Measurements from ENCODE around the gene GJC3. TPM values are rescaled to one million over a fixed set of nuclear protein-coding genes. Genes with fewer than 3 reads are reported as not detected.

Gene GJC3
- total RNA-seq, 1 experiment from 2014 or later: not detected

DNA sequence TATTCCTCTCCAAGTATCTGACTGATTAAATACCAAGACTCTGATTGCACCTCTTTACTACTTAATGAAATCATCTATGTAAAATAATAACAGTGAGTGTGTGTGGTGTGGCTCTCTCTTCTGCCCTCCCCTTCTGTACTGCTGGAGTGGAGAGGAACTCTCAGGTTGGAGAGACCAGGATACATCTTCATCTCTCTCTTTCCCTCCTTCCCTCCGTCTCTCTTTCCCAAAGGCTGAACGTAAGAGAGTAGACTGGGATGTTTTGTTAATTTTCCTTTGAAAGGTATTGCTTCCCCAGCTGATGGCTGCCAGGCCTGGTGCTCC lies 272 bp upstream of the GJC3 start:
- intact Hi-C loops (cut with micrococcal nuclease; ENCODE audit: unreplicated experiment): loop anchor here (2.0 to 5.0 kb wide), 2 partner anchors 49 to 63 kb away; no protein-coding TSS in a partner anchor
- CTCF ChIA-PET: interaction anchor here (0.9 to 1.4 kb wide), 4 partner anchors 10 to 64 kb away, joined by 3 to 4 read pairs (median 4); partner anchors contain the start of genes AZGP1 and TRIM4
- peak overlapping the region; percentile 67 for H3K4me3 Mint-ChIP-seq (ENCODE audit: low read depth, unreplicated experiment)

DNA sequence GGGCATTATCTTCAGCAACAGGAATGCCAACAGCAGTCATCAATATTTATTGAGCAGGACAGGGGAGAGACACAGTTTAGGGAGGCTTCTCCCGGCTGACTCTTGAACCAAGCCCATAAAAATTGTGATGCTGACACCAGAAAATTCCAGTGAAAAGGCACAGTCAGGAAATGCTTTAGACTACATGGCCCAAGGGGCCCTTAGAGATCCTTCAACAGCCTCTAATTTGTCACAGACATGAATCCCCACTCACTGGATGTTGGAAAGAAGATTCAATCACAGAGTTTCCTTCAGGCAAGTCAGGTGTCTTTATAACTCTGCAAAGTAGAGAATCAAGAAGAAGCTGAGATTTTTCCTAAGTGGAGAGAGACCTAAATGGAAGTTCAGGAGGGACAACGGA lies 1.2 kb downstream of the GJC3 start:
- Mint-ChIP-seq H3K36me3 (ENCODE audit: insufficient read depth, unreplicated experiment) (peaks cover 4% of the 10 kb centered on the region), H3K9me3 (ENCODE audit: low read depth, unreplicated experiment) (no peaks in the 10 kb centered on the region), H3K4me1 (ENCODE audit: low read depth, unreplicated experiment) (peaks cover 6% of the 10 kb centered on the region), H3K27me3 (ENCODE audit: unreplicated experiment) (peaks cover 41% of the 10 kb centered on the region), H3K4me3 (ENCODE audit: low read depth, unreplicated experiment) (peak overlapping the region; percentile 67), H3K27ac (ENCODE audit: unreplicated experiment) (peak overlapping the region; percentile 35)
- TF ChIP-seq, protein P1, sequence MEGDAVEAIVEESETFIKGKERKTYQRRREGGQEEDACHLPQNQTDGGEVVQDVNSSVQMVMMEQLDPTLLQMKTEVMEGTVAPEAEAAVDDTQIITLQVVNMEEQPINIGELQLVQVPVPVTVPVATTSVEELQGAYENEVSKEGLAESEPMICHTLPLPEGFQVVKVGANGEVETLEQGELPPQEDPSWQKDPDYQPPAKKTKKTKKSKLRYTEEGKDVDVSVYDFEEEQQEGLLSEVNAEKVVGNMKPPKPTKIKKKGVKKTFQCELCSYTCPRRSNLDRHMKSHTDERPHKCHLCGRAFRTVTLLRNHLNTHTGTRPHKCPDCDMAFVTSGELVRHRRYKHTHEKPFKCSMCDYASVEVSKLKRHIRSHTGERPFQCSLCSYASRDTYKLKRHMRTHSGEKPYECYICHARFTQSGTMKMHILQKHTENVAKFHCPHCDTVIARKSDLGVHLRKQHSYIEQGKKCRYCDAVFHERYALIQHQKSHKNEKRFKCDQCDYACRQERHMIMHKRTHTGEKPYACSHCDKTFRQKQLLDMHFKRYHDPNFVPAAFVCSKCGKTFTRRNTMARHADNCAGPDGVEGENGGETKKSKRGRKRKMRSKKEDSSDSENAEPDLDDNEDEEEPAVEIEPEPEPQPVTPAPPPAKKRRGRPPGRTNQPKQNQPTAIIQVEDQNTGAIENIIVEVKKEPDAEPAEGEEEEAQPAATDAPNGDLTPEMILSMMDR (IDR thresholded peaks at IDR 0.05; ENCODE audit: unreplicated experiment): no peak
- CTCF ChIA-PET: no interaction called here
- no peak for DNase-seq
- intact Hi-C loops (cut with micrococcal nuclease; ENCODE audit: unreplicated experiment): loop anchor here (2.0 to 5.0 kb wide), 2 partner anchors 51 to 64 kb away; no protein-coding TSS in a partner anchor
- BruUV-seq (replicated peaks): no TSS peak

More for the DNA sequence above, 272 bp upstream of the GJC3 start:
- Mint-ChIP-seq H3K27me3 (ENCODE audit: unreplicated experiment) (peaks cover 56% of the 10 kb centered on the region), H3K27ac (ENCODE audit: unreplicated experiment) (no peak overlapping the region), H3K4me1 (ENCODE audit: low read depth, unreplicated experiment) (peaks cover 6% of the 10 kb centered on the region), H3K9me3 (ENCODE audit: low read depth, unreplicated experiment) (no peaks in the 10 kb centered on the region), H3K36me3 (ENCODE audit: insufficient read depth, unreplicated experiment) (peaks cover 4% of the 10 kb centered on the region)
- TF ChIP-seq, protein P1 (IDR thresholded peaks at IDR 0.05; ENCODE audit: unreplicated experiment): no peak
- BruUV-seq (replicated peaks): no TSS peak
- DNase-seq: no peak

DNA sequence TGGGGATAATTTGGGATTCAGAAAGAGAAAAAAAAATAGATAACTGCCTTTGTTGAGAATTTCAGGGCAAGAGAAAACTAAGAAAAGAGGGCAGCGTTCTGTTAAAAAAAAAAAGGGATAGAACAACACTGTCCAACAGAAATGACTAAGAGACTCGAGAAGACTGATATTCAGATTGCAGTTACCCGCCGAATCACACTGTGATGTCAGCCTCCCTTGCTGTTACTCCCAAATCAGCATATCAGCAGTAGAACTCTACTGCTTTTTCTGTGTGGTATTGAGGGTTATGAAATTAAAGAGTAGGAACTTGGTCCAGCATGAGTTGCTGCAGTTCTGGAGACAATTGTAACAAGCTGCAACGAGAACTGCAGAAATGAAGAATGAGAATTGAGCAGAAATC lies 1.9 kb downstream of the GJC3 start:
- peaks cover 4% of the 10 kb centered on the region for H3K36me3 Mint-ChIP-seq (ENCODE audit: insufficient read depth, unreplicated experiment)
- peaks cover 36% of the 10 kb centered on the region for H3K27me3 Mint-ChIP-seq (ENCODE audit: unreplicated experiment)
- intact Hi-C loops (cut with micrococcal nuclease; ENCODE audit: unreplicated experiment): loop anchor here (5.0 kb wide), 1 partner anchor 65 kb away; no protein-coding TSS in a partner anchor
- no peak overlapping the region for H3K4me3 Mint-ChIP-seq (ENCODE audit: low read depth, unreplicated experiment)
- H3K4me1 Mint-ChIP-seq (ENCODE audit: low read depth, unreplicated experiment): peaks cover 6% of the 10 kb centered on the region
- no peak overlapping the region for H3K27ac Mint-ChIP-seq (ENCODE audit: unreplicated experiment)
- TF ChIP-seq, protein P1 (IDR thresholded peaks at IDR 0.05; ENCODE audit: unreplicated experiment): no peak
- CTCF ChIA-PET: no interaction called here
- H3K9me3 Mint-ChIP-seq (ENCODE audit: low read depth, unreplicated experiment): no peaks in the 10 kb centered on the region
- no peak for DNase-seq
- BruUV-seq (replicated peaks): no TSS peak

DNA sequence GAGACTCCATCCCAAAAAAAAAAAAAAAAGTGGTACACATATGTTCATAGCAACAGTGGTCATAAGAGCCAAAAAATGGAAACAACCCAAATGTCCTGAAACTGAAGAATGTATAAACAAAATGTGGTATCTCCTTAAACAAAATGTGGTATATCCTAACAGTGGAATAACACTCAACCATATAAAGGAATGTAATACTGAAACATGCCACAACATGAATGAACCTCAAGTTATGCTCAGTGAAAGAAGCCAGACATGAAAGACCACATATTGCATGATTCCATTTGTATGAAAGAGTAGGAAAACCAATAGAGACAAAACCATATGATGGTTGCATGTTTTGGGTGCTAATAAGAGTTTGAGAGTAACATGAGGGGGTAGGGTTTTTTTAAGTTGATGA lies 3.1 kb downstream of the GJC3 start:
- Mint-ChIP-seq H3K4me1 (ENCODE audit: low read depth, unreplicated experiment) (peaks cover 6% of the 10 kb centered on the region), H3K4me3 (ENCODE audit: low read depth, unreplicated experiment) (no peak overlapping the region), H3K27me3 (ENCODE audit: unreplicated experiment) (peaks cover 36% of the 10 kb centered on the region), H3K9me3 (ENCODE audit: low read depth, unreplicated experiment) (no peaks in the 10 kb centered on the region), H3K27ac (ENCODE audit: unreplicated experiment) (no peak overlapping the region), H3K36me3 (ENCODE audit: insufficient read depth, unreplicated experiment) (peaks cover 4% of the 10 kb centered on the region)
- no peak for DNase-seq
- CTCF ChIA-PET: no interaction called here
- no TSS peak for BruUV-seq (replicated peaks)
- intact Hi-C loops (cut with micrococcal nuclease; ENCODE audit: unreplicated experiment): loop anchor here (5.0 kb wide), 1 partner anchor 66 kb away; no protein-coding TSS in a partner anchor
- TF ChIP-seq, protein P1 (IDR thresholded peaks at IDR 0.05; ENCODE audit: unreplicated experiment): no peak
